Glomerular visceral epithelial cell (primary cell): ENCODE measurements around the gene C1orf226.

Source experiments
- DNase-seq: peaks from one replicate; pipeline ENCODE4 v3.0.0-alpha.2; 2016; ENCODE audit errors: extremely low spot score

Gene C1orf226

GRCh38 chr1:162384601-162385279, 3.2 kb downstream of the C1orf226 start:
- DNase-seq, result no peak

- no peak for DNase-seq
These were observed 3.7 kb downstream of the C1orf226 start for GRCh38 chr1:162385280-162385623.

GRCh38 chr1:162385702-162386101, 4.2 kb downstream of the C1orf226 start:
- DNase-seq, result no peak

- DNase-seq, result no peak
These were observed 5.0 kb downstream of the C1orf226 start for GRCh38 chr1:162386292-162387225.

- no peak for DNase-seq
These were observed 5.9 kb downstream of the C1orf226 start for GRCh38 chr1:162387226-162388082.

GRCh38 chr1:162388083-162388594, 6.6 kb downstream of the C1orf226 start:
- no peak for DNase-seq

- no peak for DNase-seq
These were observed 7.1 kb downstream of the C1orf226 start for GRCh38 chr1:162388615-162389014.

- peak; percentile 41 for DNase-seq
These were observed 7.7 kb downstream of the C1orf226 start for GRCh38 chr1:162389021-162389818.

GRCh38 chr1:162389971-162390370, 8.4 kb downstream of the C1orf226 start:
- no peak for DNase-seq

GRCh38 chr1:162390396-162391185, 9.1 kb downstream of the C1orf226 start:
- no peak for DNase-seq

- DNase-seq, result peak; percentile 37
These were observed 10.4 kb downstream of the C1orf226 start for GRCh38 chr1:162391790-162392563.

GRCh38 chr1:162396201-162396906, 14.8 kb downstream of the C1orf226 start:
- DNase-seq, result no peak

GRCh38 chr1:162397039-162397448, 15.5 kb downstream of the C1orf226 start:
- DNase-seq, result no peak

GRCh38 chr1:162397943-162398560, 16.5 kb downstream of the C1orf226 start:
- DNase-seq, result no peak

GRCh38 chr1:162398999-162399580, 17.6 kb downstream of the C1orf226 start:
- DNase-seq, result no peak

GRCh38 chr1:162400790-162401355, 19.3 kb downstream of the C1orf226 start:
- no peak for DNase-seq

GRCh38 chr1:162404550-162405160, 23.1 kb downstream of the C1orf226 start:
- no peak for DNase-seq
